CD4-positive, alpha-beta T cell (primary cell): ENCODE measurements around the gene TULP4. TPM values are rescaled to one million over a fixed set of nuclear protein-coding genes. Genes with fewer than 3 reads are reported as not detected.

ENCODE experiments used
- ATAC-seq: fragments of 200-7000 bp; cut with Tn5 transposase; one replicate; pipeline ENCODE4 v1.10.0; 2022; ENCODE audit warnings: mild to moderate bottlenecking; ENCODE audit not compliant: poor library complexity
- CTCF ChIA-PET: fragments of 350-600 bp; sonication (Branson Sonifier 250); formaldehyde crosslinking; loops from one replicate; lab custom pipeline; 2021; ENCODE audit warnings: antibody characterized with exemption, inconsistent platforms; lab: Charles Lee
- POLR2A ChIA-PET: fragments of 350-600 bp; sonication (Branson Sonifier 250); formaldehyde crosslinking; loops from one replicate; lab custom pipeline; 2021; ENCODE audit warnings: antibody characterized with exemption, inconsistent platforms; lab: Charles Lee
- DNase-seq, 14 experiments: peaks; one replicate each; pipeline ENCODE4 v3.0.0-alpha.2; 2013 to 2020; ENCODE audit warnings: mixed read lengths in 2 of 14
- H3K27ac ChIP-seq, 2 donors: one replicate each; pipeline versions ENCODE4 v1.5.1 to v1.7.0; 2013; ENCODE audit warnings: low read length in 2 of 2, low read depth in 1 of 2, mild to moderate bottlenecking in 1 of 2
- H3K27me3 ChIP-seq, 2 experiments: 1 replicate in 1 of 2; 2 replicates in 1 of 2; pipeline versions ENCODE4 v1.6.1 to v1.7.0; 2013; ENCODE audit warnings: low read length in 2 of 2, control low read depth in 1 of 2, mild to moderate bottlenecking in 1 of 2, moderate library complexity in 1 of 2; ENCODE audit not compliant: insufficient read depth in 2 of 2, control insufficient read depth in 1 of 2
- H3K36me3 ChIP-seq: one replicate; pipeline ENCODE4 v1.6.1; 2013; ENCODE audit warnings: low read length, control low read depth; ENCODE audit not compliant: insufficient read depth
- H3K4me1 ChIP-seq: one replicate; pipeline ENCODE4 v1.6.1; 2013; ENCODE audit warnings: low read length, control low read depth; ENCODE audit not compliant: insufficient read depth
- H3K4me3 ChIP-seq: one replicate; pipeline ENCODE4 v1.5.1; 2013; ENCODE audit warnings: mild to moderate bottlenecking, low read length, moderate library complexity
- H3K9me3 ChIP-seq, 2 experiments: 1 replicate in 1 of 2; 2 replicates in 1 of 2; pipeline versions ENCODE4 v1.6.1 to v1.7.0; 2013; ENCODE audit warnings: low read length in 2 of 2, mild to moderate bottlenecking in 2 of 2, control low read depth in 1 of 2, moderate library complexity in 1 of 2; ENCODE audit not compliant: control insufficient read depth in 1 of 2, insufficient read depth in 1 of 2
- H3K27ac Mint-ChIP-seq: one replicate; pipeline ENCODE4 v1.8.0; 2020; ENCODE audit warnings: mixed read lengths
- H3K27me3 Mint-ChIP-seq: one replicate; pipeline ENCODE4 v1.8.0; 2021; ENCODE audit warnings: mixed read lengths
- H3K36me3 Mint-ChIP-seq: one replicate; pipeline ENCODE4 v1.8.0; 2021; ENCODE audit warnings: low read depth, mixed read lengths
- H3K4me1 Mint-ChIP-seq: one replicate; pipeline ENCODE4 v1.8.0; 2021; ENCODE audit warnings: low read depth, mixed read lengths
- H3K4me3 Mint-ChIP-seq: one replicate; pipeline ENCODE4 v1.8.0; 2020; ENCODE audit warnings: mild to moderate bottlenecking, mixed read lengths
- H3K9me3 Mint-ChIP-seq: one replicate; pipeline ENCODE4 v1.8.0; 2020; ENCODE audit warnings: mixed read lengths
- CTCF ChIP-seq: fragments of 200-600 bp; IDR thresholded peaks from one replicate; pipeline ENCODE4 v1.8.0; 2022; ENCODE audit warnings: antibody characterized with exemption, mild to moderate bottlenecking
- intact Hi-C, 2 experiments: fragments of 100-400 bp; cut with DNase I in 1 of 2; cut with micrococcal nuclease in 1 of 2; formaldehyde crosslinking; loops; one replicate each; pipeline versions ENCODE4 v1.15.1 to v1.9.0; 2023 to 2025; cut with DNase I, micrococcal nuclease
- total RNA-seq, 174 experiments: library from RNA in 2 of 174; stranded (reverse) in 2 of 174; gene quantifications; one replicate each; pipeline ENCODE4 v1.2.3 and lab custom pipeline; 2021 to 2026

The TULP4 gene
- total RNA-seq, 2 experiments from 2014 or later = 66.1 to 68.2 TPM

GRCh38 chr6:158414851-158415262 is 102.6 kb downstream of the TULP4 start:
- Histone ChIP-seq H3K9me3 (peaks cover 0 to 4% of the 10 kb centered on the region in 2 experiments), H3K36me3 (peaks cover 27% of the 10 kb centered on the region), H3K4me1 (no peaks in the 10 kb centered on the region), H3K4me3 (no peak overlapping the region), H3K27ac (no peak overlapping the region), H3K27me3 (no peaks in the 10 kb centered on the region)
- Mint-ChIP-seq H3K36me3 (peaks cover 54% of the 10 kb centered on the region), H3K4me3 (no peak overlapping the region), H3K27me3 (no peaks in the 10 kb centered on the region), H3K27ac (no peak overlapping the region), H3K9me3 (no peaks in the 10 kb centered on the region), H3K4me1 (no peaks in the 10 kb centered on the region)
- intact Hi-C loops = no loop called here
- ChIA-PET POLR2A (no interaction called here), CTCF (no interaction called here)
- DNase-seq (no peak), ATAC-seq (no peak)
- no peak for TF ChIP-seq CTCF

- no peaks in the 10 kb centered on the region for H3K27me3 ChIP-seq
- CTCF ChIA-PET = interaction anchor here (1.3 kb wide), 1 partner anchor 10 kb away, joined by 3 read pairs; no protein-coding TSS in a partner anchor
- intact Hi-C loops = no loop called here
- peaks cover 56% of the 10 kb centered on the region for H3K36me3 Mint-ChIP-seq
- no peak overlapping the region for H3K27ac Mint-ChIP-seq
- no peak overlapping the region for H3K4me3 Mint-ChIP-seq
- no peaks in the 10 kb centered on the region for H3K9me3 Mint-ChIP-seq
- DNase-seq = no peak
- H3K4me1 ChIP-seq = no peaks in the 10 kb centered on the region
- no peak overlapping the region for H3K4me3 ChIP-seq
- no peak for TF ChIP-seq CTCF
- H3K9me3 ChIP-seq = peaks cover 0 to 4% of the 10 kb centered on the region in 2 experiments
- POLR2A ChIA-PET = no interaction called here
- ATAC-seq = no peak
- no peaks in the 10 kb centered on the region for H3K27me3 Mint-ChIP-seq
- H3K36me3 ChIP-seq = peaks cover 27% of the 10 kb centered on the region
- H3K4me1 Mint-ChIP-seq = no peaks in the 10 kb centered on the region
- H3K27ac ChIP-seq = no peak overlapping the region
Measured at GRCh38 chr6:158415666-158416065, 103.4 kb downstream of the TULP4 start.

GRCh38 chr6:158416883-158417759 is 104.9 kb downstream of the TULP4 start:
- CTCF ChIA-PET = interaction anchor here (0.6 to 1.3 kb wide), 2 partner anchors 12 to 23 kb away, joined by 3 read pairs; no protein-coding TSS in a partner anchor
- Mint-ChIP-seq H3K4me3 (no peak overlapping the region), H3K27me3 (no peaks in the 10 kb centered on the region), H3K9me3 (no peaks in the 10 kb centered on the region), H3K36me3 (peaks cover 56% of the 10 kb centered on the region), H3K4me1 (no peaks in the 10 kb centered on the region), H3K27ac (no peak overlapping the region)
- ATAC-seq = no peak
- H3K27me3 ChIP-seq = no peaks in the 10 kb centered on the region
- no peak for TF ChIP-seq CTCF
- no peak overlapping the region for H3K27ac ChIP-seq
- peaks cover 0 to 4% of the 10 kb centered on the region in 2 experiments for H3K9me3 ChIP-seq
- no peak overlapping the region for H3K4me3 ChIP-seq
- no peak for DNase-seq
- intact Hi-C loops = no loop called here
- no peaks in the 10 kb centered on the region for H3K4me1 ChIP-seq
- POLR2A ChIA-PET = interaction anchor here (0.7 kb wide), 1 partner anchor 142 kb away, joined by 4 read pairs; no protein-coding TSS in a partner anchor
- peaks cover 27% of the 10 kb centered on the region for H3K36me3 ChIP-seq
